Hematopoietic multipotent progenitor cell treated with erythropoietin and hydrocortisone succinate and interleukin-3 and kit ligand, for 15 days (in vitro differentiated cells): ENCODE data around the gene JARID2.
A peak's percentile ranks its signal among the peaks of the same experiment; 100 is the strongest.
"Not testable (repeated sequence)": the region's sequence is repeated elsewhere in the genome, so short reads cannot be mapped to it uniquely, and the experiment has no call there.

Experiments
- DNase-seq: peaks from one replicate; pipeline ENCODE4 v3.0.0-alpha.2; 2015; ENCODE audit warnings: low spot score

The JARID2 gene

GRCh38 chr6:15309611-15310283, 63.9 kb downstream of the JARID2 start:
- DNase-seq = no peak

- no peak for DNase-seq
Observed at GRCh38 chr6:15310680-15311079, 64.8 kb downstream of the JARID2 start.

GRCh38 chr6:15312500-15312899, 66.6 kb downstream of the JARID2 start:
- no peak for DNase-seq

- no peak for DNase-seq
Observed at GRCh38 chr6:15313367-15313766, 67.5 kb downstream of the JARID2 start.

GRCh38 chr6:15316754-15317153, 70.9 kb downstream of the JARID2 start:
- DNase-seq = no peak

GRCh38 chr6:15317251-15317650, 71.4 kb downstream of the JARID2 start:
- DNase-seq = no peak

- DNase-seq = no peak
Observed at GRCh38 chr6:15317934-15318902, 72.3 kb downstream of the JARID2 start.

- DNase-seq = no peak
Observed at GRCh38 chr6:15319677-15320076, 73.8 kb downstream of the JARID2 start.

- no peak for DNase-seq
Observed at GRCh38 chr6:15320693-15321092, 74.8 kb downstream of the JARID2 start.

GRCh38 chr6:15322184-15322583, 76.3 kb downstream of the JARID2 start:
- DNase-seq = no peak

- no peak for DNase-seq
Observed at GRCh38 chr6:15322781-15323536, 77.1 kb downstream of the JARID2 start.

- not testable (repeated sequence) for DNase-seq
Observed at GRCh38 chr6:15323611-15324010, 77.7 kb downstream of the JARID2 start.

- no peak for DNase-seq
Observed at GRCh38 chr6:15324427-15324985, 78.6 kb downstream of the JARID2 start.

- no peak for DNase-seq
Observed at GRCh38 chr6:15325540-15325955, 79.7 kb downstream of the JARID2 start.

- no peak for DNase-seq
Observed at GRCh38 chr6:15326067-15326614, 80.3 kb downstream of the JARID2 start.

GRCh38 chr6:15327271-15327670, 81.4 kb downstream of the JARID2 start:
- DNase-seq = peak; percentile 86

- no peak for DNase-seq
Observed at GRCh38 chr6:15329197-15329671, 83.4 kb downstream of the JARID2 start.

GRCh38 chr6:15330174-15330944, 84.5 kb downstream of the JARID2 start:
- DNase-seq = peak; percentile 50

- DNase-seq = peak; percentile 69
Observed at GRCh38 chr6:15331143-15331542, 85.3 kb downstream of the JARID2 start.

GRCh38 chr6:15331629-15332251, 85.9 kb downstream of the JARID2 start:
- DNase-seq = no peak
